Stimulated activated CD4-positive, alpha-beta T cell treated with anti-CD3 and anti-CD28 coated beads, Interleukin-1b, Interleukin-23, amount 100 ng/mL, for 24 hours (primary cell): ENCODE measurements around the gene MARVELD1.

Experiments used
- DNase-seq, 4 experiments: peaks; one replicate each; pipeline ENCODE4 v3.0.0-alpha.2; 2020; ENCODE audit warnings: low read depth in 4 of 4, low spot score in 1 of 4

The MARVELD1 gene

DNA sequence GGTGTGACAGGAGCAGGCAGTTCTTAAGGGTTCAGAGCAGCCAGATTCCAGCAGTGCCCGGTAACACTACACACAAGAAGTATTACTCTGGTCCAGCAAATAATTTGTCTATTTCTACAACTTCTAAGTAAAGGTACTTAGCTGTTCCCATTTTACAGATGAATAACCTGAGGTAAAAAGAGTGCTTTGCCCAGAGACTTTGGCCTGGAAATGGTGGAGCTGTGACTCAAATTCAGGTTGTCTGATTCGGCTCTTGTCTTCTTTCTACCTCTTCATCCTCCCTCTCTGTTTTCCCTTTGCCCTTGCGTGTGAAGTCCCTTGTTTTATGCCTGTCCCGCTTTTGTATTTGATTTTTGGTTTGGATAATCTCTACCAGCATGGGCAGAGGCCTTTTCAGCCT, 41.2 kb downstream of the MARVELD1 start:
- DNase-seq, result no peak

DNA sequence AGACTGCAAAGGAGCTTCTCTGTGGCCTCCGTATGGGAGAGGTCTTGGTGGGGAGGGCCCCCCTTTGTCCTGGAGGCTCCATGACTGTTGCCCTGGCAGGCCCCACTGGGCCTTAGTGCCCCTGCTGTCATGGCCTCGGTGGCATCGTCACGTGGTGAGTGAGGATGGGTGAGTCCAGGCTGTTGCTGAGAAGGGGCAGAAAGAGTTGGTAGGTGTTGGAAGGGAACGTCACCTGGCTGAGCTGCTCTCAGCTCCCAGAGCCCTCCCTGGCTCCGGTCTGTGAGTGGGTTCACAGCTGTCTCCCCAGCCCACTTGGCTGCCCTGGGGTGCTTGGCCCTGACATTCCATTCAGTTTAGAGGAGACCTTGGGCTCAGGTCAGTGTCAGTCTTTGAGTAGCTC, 42.2 kb downstream of the MARVELD1 start:
- DNase-seq, result no peak

DNA sequence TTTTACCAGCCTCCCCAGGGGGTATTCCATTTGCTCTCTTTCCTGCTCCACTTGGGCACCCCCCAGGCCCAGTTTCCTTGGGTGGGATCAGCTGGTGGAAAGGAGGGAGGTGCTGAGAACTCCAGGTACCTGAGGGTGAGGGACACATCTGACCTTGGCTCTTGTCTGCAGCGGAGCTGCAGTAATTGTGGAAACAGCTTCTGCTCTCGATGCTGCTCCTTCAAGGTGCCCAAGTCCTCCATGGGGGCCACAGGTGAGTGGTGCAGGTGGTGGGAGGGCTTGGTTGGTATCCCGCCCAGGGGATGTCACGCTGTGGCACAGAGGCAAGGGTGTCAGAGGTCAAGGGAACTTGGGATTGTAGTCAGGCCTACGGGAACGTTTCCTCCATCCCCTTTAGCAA, 43.9 kb downstream of the MARVELD1 start:
- no peak for DNase-seq

DNA sequence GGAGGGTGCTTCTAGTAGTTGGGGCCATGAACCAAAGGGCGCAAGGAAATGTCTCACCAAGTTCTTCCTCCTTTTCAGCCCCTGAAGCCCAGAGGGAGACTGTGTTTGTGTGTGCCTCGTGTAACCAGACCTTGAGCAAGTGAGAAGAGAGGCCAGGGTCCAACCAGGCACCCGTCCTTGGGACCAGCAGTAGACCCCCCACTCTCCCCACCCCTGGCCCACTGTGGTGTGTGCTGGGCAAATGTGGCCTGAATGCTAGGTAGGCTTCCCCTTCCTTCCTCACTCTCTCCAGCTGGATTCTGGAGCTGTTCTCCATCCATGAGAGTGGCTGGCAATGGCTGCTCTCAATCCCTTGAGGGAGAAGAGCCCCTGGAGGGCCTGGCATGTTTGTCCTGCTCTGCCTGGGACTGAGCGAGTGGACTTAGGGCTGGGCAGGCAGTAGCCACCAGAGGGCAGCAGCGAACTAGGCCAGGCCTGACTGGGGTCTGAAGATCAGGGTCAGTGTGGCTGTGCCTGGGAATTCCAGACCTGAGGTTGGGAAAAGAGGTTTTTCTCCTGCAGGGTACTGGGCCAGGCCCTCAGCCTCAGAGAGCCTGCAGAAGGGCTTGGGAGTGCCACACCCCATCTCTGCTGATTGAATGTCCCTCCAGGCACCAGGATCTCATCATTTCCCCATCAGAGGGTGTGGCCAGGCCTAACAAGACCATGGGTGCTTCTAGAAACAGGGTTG, 45.8 kb downstream of the MARVELD1 start:
- DNase-seq, result peak in 1 of 4 experiments; percentile 23

DNA sequence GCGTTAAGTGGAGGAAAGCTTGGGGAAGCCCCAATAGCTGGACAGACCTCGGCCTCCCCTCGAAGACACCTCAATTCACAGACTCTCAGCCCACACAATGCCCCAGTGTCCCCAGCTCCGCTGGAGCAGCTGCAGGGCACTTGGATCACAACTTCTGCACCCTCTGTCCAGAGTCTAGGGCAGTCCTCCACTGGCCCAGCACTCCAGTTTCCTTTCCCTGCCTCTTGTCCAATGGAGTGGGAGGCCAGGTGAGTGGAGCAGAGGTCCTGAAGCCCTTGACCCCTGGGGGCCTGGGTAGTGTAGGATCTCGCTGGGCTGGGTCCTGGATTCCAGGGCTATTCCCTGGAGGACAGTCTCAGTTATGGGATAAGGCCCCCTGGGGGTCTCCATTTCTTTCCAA, 46.4 kb downstream of the MARVELD1 start:
- DNase-seq, result no peak

DNA sequence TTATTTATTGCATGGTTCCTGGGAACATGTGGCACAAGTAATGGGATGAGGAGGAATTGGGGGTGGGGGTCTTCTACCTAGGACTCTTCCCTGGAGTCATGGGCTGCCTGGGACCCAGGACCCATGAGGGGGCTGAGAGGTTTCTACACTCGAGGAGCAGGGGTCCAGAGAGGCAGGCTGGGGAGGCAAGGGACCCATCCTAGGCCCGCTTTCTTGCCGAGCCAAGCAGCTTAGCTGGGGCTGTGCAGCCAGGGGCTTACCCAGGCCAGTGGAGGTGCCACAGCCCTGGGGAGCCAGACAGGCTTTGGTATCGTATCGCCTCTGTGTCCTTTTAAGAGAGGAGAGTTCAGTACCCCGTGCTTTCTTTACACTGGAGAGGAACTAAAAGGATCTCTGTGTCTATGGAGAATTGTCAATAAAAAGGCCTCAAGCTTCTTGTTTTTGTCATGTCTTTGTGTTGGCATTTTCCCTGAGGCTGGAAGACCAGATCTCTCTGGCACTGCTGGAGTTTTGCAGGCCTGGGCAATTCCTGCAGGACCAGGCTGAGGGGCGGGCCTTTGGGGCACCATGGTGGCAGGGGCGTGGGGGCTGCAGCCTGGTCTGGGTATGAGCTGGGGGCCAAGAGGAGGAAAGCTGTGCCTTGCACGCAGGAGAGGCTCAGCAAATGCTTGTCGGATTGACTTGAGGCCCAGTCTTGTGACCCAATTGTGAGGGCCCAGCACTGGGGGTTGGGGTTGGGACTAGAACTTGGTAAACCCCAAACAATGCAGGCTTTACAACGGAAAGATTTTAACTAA, 47.1 kb downstream of the MARVELD1 start:
- DNase-seq, result no peak

DNA sequence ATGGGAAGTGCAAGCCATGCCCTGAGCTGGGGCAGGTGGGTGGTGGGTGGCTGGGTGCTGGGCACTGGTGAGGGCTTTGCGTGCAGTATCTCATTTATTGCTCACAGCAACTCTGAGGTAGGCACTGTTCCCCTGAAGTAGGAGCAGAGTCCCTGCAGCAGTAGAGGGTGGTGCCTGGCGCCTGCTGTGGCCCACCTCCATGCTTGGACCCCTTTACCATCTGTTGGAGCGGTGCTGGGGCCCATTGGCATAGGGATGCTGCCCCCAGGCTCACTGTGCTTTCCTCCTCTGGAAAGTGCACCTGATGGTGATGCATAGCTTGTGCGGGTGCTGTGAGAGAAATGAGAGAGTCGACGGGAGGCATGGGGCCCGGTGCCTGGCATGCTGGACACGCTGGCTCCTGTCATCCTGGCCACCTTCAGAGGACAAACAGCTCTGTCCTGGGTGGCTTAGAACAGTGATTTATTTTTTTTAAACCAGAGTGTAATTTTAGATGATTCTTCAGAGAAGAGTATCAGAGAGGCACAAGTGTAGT, 47.9 kb downstream of the MARVELD1 start:
- no peak for DNase-seq

DNA sequence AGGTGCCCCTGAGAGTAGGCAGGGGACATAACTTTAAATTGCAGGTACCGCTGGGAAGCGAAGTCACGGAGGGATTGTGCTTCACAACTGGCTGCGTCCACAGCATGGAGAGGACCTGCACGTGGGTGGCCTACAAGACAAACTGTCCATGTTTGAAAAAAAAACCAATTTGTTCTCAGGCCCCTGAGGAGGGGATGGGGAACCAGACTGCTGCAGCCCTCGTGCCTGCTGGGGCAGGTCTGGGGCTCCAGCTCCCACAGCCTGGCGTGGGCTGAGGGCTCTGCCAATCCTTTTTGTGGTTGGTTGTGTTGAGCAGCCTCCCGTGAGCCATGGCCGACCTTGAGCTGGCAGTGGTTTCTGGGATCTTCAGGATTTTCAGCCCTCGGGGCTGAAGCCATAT, 48.5 kb downstream of the MARVELD1 start:
- DNase-seq, result no peak

DNA sequence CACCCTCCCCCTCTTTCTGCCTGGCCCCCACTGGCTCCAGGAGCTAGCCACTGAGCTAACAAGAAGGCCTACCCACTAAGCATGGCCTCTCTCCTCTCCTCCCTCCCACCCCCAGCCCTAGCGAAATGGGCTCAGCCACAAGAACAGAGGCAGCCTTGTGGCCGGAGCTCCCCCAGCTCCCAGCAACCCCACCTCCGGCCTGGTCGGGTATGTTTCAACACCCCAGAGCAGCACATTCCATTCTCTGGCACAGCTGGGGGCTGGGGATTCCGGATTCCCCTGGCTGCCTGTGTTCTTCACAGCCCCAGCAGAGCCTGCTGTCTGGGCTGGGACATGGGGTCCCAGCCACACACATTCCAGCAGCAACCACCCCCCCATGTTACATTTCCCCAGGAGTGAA, 49.3 kb downstream of the MARVELD1 start:
- DNase-seq, result no peak

DNA sequence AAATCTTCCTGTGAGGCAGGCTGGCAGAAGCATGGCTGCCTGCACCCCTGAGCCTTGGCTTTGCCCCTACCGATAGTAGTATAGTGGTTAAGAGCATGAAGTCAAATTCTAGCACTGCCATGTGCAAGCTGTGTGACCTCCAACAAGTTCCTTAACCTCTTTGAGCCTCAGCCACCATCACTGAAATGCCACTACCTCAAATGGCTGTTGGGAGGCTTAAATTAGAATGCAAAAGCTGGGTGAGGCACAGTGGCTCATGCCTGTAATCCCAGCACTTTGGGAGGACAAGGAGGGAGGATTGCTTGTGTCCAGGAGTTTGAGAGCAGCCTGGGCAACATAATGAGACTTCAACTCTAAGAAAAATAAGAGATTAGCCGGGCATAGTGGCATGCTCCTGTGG, 49.9 kb downstream of the MARVELD1 start:
- DNase-seq, result no peak

DNA sequence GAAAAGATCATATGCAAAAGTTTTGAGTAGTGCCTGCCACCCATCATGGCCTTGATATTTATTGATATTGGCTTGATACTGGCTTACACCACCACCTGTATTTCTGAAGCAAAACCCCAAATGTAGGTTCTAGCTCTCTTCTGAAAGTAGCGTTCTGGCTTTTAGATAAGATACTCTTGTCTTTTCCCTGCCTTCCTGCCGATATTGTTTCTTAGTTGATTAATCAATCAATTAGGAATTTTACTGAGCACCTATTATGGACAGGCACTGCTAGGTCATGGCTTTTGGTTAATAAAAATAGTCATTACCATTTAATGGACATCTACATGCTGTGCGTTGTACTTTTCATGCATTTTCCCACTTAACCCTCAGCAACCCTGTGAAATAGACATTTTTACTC, 50.4 kb downstream of the MARVELD1 start:
- no peak for DNase-seq

DNA sequence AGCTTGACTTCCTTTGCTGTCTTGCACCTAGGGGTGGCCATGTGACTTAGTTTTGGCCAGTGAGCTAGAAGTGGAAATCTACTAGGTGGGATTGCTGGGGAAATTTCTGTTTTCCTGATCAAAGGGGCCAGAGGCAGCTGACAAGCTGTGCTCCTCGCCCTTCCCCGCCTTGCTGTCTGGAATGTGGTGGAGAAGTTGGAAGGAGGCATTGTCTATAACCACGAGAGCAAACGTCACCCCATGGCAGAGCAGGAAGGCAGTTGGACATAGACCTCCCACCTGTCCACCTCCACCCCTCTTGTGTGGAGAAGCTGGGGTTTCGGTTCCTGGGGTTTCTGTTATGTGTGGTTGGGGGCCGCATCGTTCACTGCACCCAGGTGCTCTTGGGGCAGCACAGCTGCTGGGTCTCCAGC, 51.0 kb downstream of the MARVELD1 start:
- no peak for DNase-seq

DNA sequence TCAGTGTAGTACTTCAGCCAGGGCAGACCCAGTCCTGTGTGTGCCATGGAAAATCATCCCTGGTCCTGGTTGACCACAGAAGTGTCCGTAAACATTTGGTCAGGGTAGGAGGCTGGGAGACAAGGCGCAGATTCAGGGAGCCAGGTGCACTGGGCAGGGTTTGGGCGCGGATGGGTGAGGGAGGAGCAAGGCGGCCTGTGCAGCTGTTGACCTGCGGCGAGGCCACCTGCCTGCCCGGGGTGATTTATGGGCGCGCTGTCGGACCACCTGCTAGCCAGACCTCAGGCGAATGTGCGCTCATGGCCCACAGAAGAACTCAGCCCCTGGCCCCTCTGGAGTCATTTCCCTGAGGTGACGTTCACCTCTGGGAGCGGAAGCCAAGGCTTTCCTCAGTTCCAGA, 51.7 kb downstream of the MARVELD1 start:
- DNase-seq, result no peak

DNA sequence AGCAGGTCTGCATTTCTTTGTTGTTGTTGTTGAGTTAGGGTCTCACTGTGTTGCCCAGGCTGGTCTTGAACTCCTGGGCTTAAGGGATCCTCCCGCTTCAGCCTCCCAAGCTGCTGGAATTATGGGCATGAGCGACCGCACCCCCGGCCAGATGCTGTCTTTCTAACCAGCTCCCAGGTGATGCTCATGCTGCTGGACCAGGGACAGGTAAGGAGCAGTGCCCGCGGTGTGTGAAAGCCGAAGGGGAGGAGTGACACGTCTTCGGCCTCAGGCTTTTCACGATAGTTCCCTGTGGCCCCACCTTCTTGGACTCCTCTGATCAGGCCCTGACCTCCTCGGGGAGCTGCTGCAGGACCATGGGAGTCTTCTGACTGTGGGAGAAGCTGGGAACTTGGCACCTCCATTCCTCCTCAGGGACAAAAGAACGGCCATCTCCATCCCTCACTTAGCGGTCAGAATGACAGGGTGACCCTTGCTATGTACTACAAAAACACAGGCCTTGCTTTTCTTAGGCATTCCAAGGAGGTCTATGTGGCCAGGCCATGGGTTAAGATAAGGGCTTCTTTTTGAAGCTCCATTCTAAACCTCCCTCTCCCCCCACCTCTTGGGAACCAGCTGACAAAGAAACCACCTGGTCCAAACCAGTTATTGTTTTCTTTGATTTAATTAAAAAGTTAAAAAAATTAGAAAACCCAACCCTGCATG, 52.7 kb downstream of the MARVELD1 start:
- DNase-seq, result no peak

DNA sequence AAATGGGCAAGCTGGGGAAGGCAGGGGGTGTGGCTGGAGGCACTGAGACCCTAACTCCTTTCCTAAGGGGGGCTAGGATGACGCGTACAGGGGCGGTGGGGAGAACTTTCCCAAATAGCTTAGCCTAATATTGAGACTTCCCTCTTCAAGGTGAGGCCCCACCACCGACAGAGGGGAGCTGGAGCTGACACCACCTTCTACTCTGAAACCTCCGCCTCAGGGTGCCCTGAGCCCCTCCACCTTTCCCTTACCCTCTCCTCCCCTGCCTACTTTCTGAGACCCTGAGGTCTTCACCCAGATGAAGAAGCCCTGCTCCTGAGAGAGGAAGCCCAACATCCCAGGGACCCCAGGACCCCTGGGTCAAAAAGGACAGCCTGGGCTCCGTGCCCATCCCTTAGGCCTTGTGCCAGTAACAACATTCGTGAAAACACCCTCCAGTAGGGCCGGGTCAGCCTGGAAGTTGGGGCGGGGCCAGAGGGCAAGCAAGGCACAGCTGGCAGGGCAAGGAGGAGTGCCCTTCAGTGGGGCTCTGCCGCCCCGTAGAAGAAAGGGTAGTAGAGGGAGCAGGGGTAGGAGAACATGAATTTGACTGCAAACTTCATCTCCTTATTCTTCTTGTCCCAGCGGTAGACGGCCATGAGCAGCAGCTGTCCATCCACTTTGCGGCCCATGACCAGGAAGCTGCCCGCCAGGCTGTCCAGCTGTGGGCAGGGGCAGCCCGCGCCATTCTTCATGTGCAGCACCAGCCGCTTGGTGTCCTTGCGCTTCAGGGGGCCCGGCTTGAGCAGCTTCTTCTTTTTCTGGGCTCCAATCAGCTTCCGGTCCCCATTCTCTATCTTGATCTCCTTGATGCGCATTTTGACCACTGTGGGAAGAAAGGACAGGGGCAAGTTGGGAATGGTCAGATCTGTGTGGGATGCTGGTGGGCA, 53.7 kb downstream of the MARVELD1 start:
- no peak for DNase-seq
